Measurements from ENCODE around the gene NFATC2.
"Not testable (repeated sequence)": the region's sequence is repeated elsewhere in the genome, so short reads cannot be mapped to it uniquely, and the experiment has no call there.

The NFATC2 gene

GRCh38 chr20:51492167-51493092 lies 50.1 kb downstream of the NFATC2 start:
- no peak for DNase-seq

DNA sequence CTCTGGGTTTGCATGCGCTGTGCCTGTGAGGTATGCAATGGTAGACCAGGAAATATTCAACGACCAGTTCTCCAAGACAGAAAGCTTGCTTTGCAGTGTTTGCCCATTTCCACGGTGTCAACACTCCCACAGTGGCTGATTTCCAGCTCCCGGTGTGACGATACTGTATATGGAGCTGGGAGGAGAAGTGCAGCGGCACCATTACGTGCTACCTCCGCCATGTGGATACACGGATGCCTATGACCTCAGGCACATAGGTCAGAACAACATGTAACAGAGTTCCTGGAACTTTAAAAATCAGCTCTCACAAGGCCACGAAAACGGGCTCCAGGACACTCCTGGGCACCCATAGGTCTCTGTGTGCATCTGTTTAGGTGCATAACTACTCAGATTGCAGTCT lies 51.1 kb downstream of the NFATC2 start:
- DNase-seq = peak in 1 of 2 experiments; percentile 24

- no peak for DNase-seq
Measured at GRCh38 chr20:51490635-51491034, 51.9 kb downstream of the NFATC2 start.

- no peak for DNase-seq
Measured at GRCh38 chr20:51489611-51490010, 52.9 kb downstream of the NFATC2 start.

- no peak for DNase-seq
Measured at GRCh38 chr20:51488331-51488730, 54.2 kb downstream of the NFATC2 start.

DNA sequence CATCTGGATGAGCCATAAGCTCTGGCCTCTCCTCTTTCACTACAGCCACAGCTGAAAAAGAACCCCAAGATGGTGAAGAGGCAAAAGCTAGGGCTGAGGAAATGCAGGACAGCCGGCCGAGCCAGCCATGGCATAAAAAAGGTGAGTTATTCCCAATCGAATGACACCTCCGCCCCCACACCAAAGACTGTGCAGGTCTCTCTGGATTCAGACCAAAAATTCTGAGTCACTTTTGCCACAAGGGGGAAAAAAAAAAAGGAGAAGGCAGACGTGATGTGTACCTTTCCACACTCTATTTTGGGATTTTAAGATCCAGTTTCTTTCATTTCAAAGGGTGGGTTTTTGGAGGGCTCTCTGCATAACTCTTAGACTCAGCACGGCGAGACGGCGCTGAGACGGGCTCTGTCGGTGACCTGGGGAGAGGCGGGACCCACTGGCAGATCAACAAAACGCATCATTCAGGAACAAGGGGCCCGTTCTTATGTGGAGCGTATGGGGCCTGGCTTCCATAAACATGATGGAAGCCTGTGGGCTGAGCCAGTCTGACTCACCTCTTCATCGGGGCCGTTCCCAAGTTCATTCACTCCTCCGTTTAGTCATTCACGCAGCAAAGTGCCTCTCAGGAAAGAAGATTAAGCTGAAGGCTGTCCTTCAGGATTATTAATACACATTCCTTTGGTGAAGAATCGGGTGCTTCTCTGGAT lies 54.8 kb downstream of the NFATC2 start:
- no peak for DNase-seq

GRCh38 chr20:51487076-51487475 lies 55.4 kb downstream of the NFATC2 start:
- no peak for DNase-seq

- no peak for DNase-seq
Measured at GRCh38 chr20:51486197-51487005, 56.1 kb downstream of the NFATC2 start.

DNA sequence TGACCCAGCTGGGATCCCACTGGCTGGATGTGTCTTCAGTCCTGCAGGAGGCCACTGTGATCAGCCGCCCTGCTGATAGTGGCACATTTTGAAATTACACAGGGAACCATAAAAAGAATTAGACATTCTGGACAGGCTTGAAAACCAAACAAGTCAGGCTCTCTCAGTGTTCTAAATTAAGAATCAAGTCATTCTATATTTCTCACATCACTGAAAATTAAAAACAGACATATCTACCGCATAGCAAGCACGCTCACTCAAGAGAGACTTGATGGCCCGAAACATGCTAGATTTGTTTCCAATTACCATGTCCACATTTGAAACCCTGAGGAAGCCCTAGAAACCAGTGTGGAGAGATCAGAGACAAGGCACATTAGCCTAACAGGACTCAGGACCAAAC lies 57.7 kb downstream of the NFATC2 start:
- DNase-seq = no peak

DNA sequence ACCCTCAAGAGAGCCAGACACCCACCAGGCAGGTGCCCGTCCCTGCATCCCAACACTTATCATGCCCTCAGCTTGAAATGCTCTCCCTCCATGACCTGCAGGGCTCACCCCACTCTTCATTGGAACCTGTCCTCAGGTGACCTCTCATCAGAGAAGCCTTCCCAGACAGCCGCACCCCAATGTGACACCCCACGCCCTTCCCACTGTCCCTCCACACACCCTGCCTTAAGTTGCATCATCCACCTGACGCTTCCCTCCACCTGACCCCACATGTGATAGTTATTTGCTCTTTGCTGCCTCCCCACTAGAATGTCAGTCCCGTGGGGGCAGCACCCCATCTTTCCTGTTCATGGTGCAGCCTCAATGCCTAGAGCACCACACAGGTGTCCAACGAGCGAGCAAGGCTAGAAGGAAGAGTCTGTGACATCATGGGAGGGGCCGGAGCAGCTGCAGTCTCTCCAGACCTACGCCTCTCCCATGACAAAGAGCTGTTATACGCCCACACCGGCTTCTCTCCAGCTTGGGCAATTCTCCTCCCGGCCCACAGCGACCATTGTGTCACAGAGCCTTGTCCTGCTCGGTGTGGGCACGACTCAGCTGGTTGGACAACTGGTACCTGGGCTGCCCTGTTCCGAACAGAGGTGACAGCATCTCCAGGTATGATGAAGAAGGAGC lies 58.2 kb downstream of the NFATC2 start:
- DNase-seq = no peak

DNA sequence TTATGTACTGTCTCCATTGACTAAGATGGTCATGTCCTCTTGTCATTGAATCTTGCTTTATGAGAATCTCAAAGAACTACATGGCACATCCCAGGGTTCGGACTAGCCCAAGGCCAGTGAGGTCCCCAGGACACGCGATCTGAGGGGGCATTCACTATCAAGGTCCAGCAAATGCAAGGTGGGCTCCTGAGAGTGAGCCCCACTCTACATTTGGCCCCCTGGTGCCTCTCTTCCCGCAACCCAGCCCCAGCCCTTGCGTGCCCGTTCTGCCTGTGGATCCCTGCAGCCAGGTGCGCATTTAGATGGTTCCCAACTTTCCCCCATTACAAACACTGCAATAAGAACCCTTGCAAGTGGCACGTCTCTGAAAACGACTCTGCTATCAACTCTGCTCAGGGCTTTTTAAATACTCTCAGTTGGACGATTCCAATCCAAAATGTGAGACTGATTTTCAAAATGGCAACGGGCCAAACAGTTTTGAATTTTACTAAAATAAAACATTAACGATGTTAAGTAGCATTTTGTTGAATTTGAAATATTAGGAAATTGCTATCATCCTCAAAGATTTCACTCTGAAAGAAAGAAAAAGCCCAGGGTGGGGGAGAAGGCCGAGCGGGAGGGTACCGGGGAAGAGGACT lies 59.6 kb downstream of the NFATC2 start:
- DNase-seq = no peak

DNA sequence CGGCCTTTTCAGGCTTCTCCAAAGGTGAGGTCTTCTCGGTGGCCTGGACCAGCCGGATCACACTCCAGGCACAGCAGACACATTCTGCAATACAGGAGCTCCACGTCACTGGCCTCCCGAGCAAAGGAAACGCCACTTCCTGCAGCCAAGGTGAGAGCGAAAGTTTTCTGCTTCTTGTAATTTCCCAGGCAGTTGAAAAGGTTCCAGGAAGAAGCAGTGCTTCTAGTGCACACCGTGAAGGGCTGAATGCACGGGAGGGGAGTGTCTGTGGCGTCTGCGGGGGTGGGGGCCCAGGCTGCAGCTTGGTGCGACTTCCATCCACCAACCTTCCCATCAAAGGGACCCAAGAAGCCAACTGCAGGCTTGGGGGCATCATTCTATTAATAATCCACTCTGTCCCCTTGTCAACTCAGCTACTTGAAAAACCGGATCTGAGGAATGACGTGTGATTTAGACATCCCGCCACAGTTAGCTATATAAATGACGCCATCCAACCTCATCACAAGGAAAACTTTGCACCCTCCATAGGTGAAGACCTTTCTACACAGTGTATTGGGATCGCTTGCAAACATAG lies 61.1 kb downstream of the NFATC2 start:
- no peak for DNase-seq

- DNase-seq = no peak
Measured at GRCh38 chr20:51480507-51481270, 61.8 kb downstream of the NFATC2 start.

DNA sequence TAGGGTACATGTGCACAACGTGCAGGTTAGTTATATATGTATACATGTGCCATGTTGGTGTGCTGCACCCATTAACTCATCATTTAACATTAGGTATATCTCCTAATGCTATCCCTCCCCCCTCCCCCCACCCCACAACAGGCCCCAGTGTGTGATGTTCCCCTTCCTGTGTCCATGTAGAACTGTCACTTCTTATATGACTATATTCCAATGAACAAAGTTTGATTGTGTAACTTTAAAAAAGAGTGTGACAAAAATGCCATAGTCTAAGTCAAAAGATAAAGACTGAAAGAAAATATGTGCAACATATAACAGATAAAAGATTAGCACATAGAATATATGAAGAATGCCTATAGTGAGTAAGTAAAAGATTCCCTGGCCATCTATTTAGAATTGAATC lies 66.4 kb downstream of the NFATC2 start:
- not testable (repeated sequence) for DNase-seq

DNA sequence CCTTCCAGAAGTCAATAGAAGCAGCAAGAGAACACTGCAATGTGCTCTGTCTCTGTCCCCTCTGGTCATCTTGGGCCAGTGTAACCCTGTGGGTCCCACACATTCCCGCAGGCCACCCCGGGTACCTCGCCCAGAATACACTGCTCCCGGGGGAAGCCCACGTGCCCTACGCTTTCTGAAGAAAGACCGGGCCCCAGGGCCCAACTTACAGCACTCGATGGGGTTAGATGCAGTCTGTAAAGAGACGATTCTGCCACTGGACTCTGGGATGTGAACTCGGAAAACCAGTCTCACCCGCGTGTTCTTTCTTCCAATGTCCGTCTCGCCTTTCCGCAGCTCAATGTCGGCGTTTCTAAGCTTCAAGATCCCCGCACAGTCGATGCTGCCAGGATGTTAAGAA lies 68.7 kb downstream of the NFATC2 start:
- DNase-seq = no peak

DNA sequence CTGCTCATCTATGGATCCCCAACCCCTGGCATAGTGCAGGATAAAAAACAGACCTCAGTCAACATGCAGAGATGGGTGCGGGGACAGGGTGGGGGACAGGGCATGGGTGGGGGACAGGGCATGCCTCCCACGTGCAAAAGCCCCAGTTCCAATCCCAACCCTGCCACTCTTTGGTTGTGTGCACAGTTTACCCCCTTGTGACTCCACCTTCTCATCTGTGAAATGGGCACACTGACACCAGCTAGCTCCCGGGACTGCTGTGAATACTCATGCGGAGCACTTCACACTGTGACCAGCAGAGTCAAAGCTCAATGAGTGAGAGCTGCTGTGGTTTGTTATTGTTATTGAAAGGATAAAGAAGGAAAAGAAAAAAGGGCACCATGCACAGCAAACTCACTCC lies 69.3 kb downstream of the NFATC2 start:
- no peak for DNase-seq

GRCh38 chr20:51470907-51471411 lies 71.6 kb downstream of the NFATC2 start:
- no peak for DNase-seq

DNA sequence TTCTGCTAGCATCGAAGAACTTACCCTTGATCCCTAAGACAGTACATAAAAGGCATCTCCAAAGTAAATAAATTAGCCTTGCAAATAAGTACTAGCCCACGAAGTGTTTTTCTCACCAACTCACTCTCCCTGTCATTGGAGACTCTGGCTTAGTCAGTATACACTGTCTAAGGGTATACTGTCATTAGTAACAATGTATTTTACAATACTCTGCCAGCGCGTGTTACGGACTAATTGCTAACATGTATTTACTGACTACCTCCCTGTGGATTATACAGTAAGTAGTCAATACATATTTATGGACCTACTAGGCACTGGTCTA lies 72.1 kb downstream of the NFATC2 start:
- DNase-seq = peak; percentile 11 to 66

- DNase-seq = peak; percentile 54 to 79
Measured at GRCh38 chr20:51469578-51470498, 72.7 kb downstream of the NFATC2 start.

GRCh38 chr20:51469046-51469445 lies 73.5 kb downstream of the NFATC2 start:
- DNase-seq = no peak

Measured in NCI-H2081 (cell line).